Sigmoid colon (tissue), 7 donors: ENCODE results near the gene BZW2. TPM values are rescaled to one million over a fixed set of nuclear protein-coding genes. Genes with fewer than 3 reads are reported as not detected.

ENCODE experiments used
- DNase-seq: peaks from one replicate; pipeline ENCODE4 v3.0.0-alpha.2; 2019
- H3K27ac ChIP-seq, 4 donors: fragments of 200-600 bp; sonication (generic); one replicate each; pipeline ENCODE4 v1.5.1; 2016 to 2019; ENCODE audit warnings: mild to moderate bottlenecking in 1 of 4
- H3K27me3 ChIP-seq, 3 donors: fragments of 200-600 bp; sonication (generic); one replicate each; pipeline ENCODE4 v1.5.1; 2019; ENCODE audit warnings: mild to moderate bottlenecking in 1 of 3
- H3K36me3 ChIP-seq, 4 donors: fragments of 200-600 bp; sonication (generic); one replicate each; pipeline ENCODE4 v1.5.1; 2016 to 2019
- H3K4me1 ChIP-seq, 4 donors: fragments of 200-600 bp; sonication (generic); one replicate each; pipeline ENCODE4 v1.5.1; 2017 to 2019
- H3K4me3 ChIP-seq, 4 donors: fragments of 200-600 bp; sonication (generic); one replicate each; pipeline ENCODE4 v1.5.1; 2017 to 2019; ENCODE audit warnings: mild to moderate bottlenecking in 2 of 4, moderate library complexity in 1 of 4
- H3K9me3 ChIP-seq, 4 donors: fragments of 200-600 bp in 3 of 4; sonication (generic) in 3 of 4; one replicate each; pipeline versions ENCODE4 v1.5.1 to v1.6.1; 2013 to 2019
- EP300 ChIP-seq, 4 donors: sonication (generic); formaldehyde crosslinking; IDR thresholded peaks; one replicate each; pipeline ENCODE4 v1.6.1; 2017; ENCODE audit warnings: antibody characterized with exemption in 4 of 4
- POLR2A ChIP-seq, 2 donors: fragments of 450-650 bp; IDR thresholded peaks; one replicate each; pipeline ENCODE4 v1.6.1; 2016; ENCODE audit warnings: antibody characterized with exemption in 2 of 2, mild to moderate bottlenecking in 2 of 2, moderate library complexity in 2 of 2
- POLR2AphosphoS5 ChIP-seq, 4 donors: sonication (generic); formaldehyde crosslinking; IDR thresholded peaks; one replicate each; pipeline ENCODE4 v1.6.1; 2017; ENCODE audit warnings: antibody characterized with exemption in 4 of 4
- WGBS, 2 donors: extraction: QIAGEN DNeasy Blood & Tissue Kit; methylation state at CpG; one replicate each; pipeline ENCODE4 v1.1.7; 2013; 5-methylcytosine and 5-hydroxymethylcytosine counted together
- intact Hi-C: fragments of 100-400 bp; cut with DNase I; formaldehyde crosslinking; loops from one replicate; pipeline ENCODE4 v1.15.1; 2023
- polyA plus RNA-seq, 3 donors: library from polyadenylated mRNA; stranded (reverse); fragments of 200-250 nt; gene quantifications; one replicate each; pipeline ENCODE4 v1.2.3, GENCODE V29; 2013
- total RNA-seq, 4 donors: library from RNA; depleted of rRNA; stranded (reverse); fragments of >200 nt; gene quantifications; one replicate each; pipeline ENCODE4 v1.1.0, GENCODE V29; 2016
- TF ChIP-seq, protein P1 (sequence below), 4 experiments: fragments of 450-650 bp in 3 of 4; fragments of 200-600 bp in 1 of 4; IDR thresholded peaks; one replicate each; pipeline ENCODE4 v1.5.1; 2016 to 2019; ENCODE audit warnings: antibody characterized with exemption in 4 of 4, mild to moderate bottlenecking in 3 of 4, moderate library complexity in 2 of 4
- donor health status: healthy with polysubstance abuse.
- donor health status: Bipolar disorder and iron deficiency.
- donor health status: healthy.

Gene BZW2
- total and polyA plus RNA-seq, 7 donors, result 49.7 to 70.7 (median 63.8) TPM

DNA sequence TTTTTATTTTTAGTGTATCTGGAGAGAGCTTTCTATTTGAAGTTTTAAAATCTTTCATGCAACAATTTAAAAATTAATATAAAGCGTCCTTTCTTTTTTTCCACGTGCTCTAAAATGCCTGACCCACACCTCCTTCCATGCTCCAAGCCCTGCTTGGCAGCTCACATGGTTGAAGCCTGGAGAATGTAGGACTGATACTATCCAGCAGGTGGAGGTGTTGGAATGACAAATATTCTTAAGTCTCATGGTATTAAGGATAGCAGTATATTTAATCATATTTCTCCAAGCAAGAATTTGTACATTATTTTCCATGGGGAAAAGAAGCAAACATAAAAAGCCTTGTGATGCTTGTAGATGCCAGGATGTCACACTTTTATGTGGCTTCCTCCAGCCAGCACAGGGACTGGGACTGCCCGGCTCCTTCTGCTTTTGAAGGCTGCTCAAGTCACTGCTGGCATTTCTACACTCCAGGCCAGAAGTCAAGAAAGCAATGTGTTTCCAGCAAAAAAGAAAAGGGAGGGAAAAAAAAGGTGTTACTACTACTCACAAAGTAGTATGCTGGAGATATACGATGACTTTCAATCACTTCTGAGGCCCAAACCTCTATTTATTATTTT lies 49.7 kb downstream of the BZW2 start:
- no peak overlapping the region for H3K27ac ChIP-seq
- H3K4me3 ChIP-seq, result no peak overlapping the region
- no peak for DNase-seq
- no peaks in the 10 kb centered on the region for H3K27me3 ChIP-seq
- TF ChIP-seq, protein P1, sequence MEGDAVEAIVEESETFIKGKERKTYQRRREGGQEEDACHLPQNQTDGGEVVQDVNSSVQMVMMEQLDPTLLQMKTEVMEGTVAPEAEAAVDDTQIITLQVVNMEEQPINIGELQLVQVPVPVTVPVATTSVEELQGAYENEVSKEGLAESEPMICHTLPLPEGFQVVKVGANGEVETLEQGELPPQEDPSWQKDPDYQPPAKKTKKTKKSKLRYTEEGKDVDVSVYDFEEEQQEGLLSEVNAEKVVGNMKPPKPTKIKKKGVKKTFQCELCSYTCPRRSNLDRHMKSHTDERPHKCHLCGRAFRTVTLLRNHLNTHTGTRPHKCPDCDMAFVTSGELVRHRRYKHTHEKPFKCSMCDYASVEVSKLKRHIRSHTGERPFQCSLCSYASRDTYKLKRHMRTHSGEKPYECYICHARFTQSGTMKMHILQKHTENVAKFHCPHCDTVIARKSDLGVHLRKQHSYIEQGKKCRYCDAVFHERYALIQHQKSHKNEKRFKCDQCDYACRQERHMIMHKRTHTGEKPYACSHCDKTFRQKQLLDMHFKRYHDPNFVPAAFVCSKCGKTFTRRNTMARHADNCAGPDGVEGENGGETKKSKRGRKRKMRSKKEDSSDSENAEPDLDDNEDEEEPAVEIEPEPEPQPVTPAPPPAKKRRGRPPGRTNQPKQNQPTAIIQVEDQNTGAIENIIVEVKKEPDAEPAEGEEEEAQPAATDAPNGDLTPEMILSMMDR (IDR thresholded peaks at IDR 0.05), result peak in 2 of 4 experiments; percentile 27 to 29
- TF ChIP-seq POLR2A (IDR thresholded peaks at IDR 0.05), result no peak
- H3K9me3 ChIP-seq, result no peaks in the 10 kb centered on the region
- H3K4me1 ChIP-seq, result no peaks in the 10 kb centered on the region
- intact Hi-C loops, result loop anchor here (10.0 kb wide), 1 partner anchor 229 kb away; no protein-coding TSS in a partner anchor
- WGBS, 2 donors, result 71 to 73% methylated on average over 4 of the region's 4 CpGs
- H3K36me3 ChIP-seq, result peaks cover 7 to 83% (median 27%) of the 10 kb centered on the region in 4 donors

DNA sequence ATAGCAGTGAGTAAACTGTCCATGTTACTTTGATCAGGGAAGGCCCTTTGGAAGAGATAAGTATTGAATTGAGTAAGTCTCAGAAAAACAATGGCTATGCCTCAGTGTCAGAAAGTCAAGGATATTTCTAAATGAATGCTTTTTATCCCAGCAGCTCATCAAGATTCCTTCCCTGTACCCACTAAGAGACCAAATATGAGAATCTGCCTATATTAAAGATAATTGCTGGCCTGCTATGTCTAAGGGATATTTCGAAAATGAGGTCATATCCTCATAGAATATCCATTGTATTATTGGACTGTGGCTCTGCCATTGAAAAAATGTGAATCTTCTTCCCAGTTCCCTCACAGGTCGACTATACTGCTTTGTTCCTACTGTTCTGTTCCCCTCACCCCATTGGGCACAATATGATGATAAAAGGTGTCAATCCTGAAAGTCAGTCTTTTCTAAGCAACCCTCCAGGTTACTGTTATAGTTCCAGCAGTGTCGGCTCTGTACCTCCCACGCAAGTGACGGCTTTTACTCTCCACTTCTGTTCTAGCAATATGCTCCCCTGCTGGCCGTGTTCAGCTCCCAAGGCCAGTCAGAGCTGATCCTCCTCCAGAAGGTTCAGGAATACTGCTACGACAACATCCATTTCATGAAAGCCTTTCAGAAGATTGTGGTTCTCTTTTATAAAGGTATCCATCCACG lies 51.7 kb downstream of the BZW2 start:
- Histone ChIP-seq H3K27ac (no peak overlapping the region), H3K9me3 (no peaks in the 10 kb centered on the region), H3K4me3 (no peak overlapping the region), H3K27me3 (no peaks in the 10 kb centered on the region), H3K4me1 (no peaks in the 10 kb centered on the region), H3K36me3 (peaks cover 7 to 71% (median 25%) of the 10 kb centered on the region in 4 donors)
- TF ChIP-seq EP300 (IDR thresholded peaks at IDR 0.05) (no peak), POLR2A (IDR thresholded peaks at IDR 0.05) (no peak), POLR2AphosphoS5 (IDR thresholded peaks at IDR 0.05) (no peak)
- TF ChIP-seq, protein P1 (IDR thresholded peaks at IDR 0.05), result no peak
- DNase-seq, result no peak
- 93 to 94% methylated on average over 8 of the region's 8 CpGs for WGBS, 2 donors
- intact Hi-C loops, result loop anchor here (10.0 kb wide), 1 partner anchor 227 kb away; no protein-coding TSS in a partner anchor

DNA sequence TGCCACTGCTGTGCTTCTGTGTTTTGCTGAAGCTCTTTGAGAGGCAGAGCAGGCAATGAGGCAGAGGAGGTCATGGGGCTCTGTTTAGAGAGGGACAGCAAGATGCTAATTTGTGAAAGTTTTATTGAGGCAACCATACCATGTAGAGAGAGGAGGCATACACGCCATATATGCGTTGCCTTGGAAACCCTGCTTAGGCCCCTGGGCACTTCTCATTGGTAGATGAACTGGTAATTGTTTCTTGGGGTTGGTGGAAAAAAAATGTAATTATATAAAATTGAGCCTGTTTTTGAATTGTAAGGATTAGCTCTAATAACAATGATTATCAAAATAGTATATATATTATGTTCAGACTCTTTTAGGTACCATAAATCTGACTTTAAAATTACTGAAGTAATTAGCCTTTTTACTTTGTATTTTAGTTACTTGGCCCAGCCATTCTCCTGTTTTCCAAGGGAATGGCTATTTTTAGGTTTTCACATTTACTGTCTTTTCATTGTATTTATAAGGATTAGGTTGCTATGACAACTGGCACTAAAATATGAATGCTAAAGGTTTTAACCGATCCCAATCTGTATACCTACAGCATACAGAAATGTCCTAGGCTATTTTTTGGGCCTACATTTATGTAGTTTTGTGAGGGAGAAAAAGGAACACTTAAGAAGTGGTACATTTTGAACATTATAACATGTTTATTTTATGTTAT lies 52.4 kb downstream of the BZW2 start:
- WGBS, 2 donors, result 91 to 92% methylated on average over 3 of the region's 3 CpGs
- H3K9me3 ChIP-seq, result no peaks in the 10 kb centered on the region
- no peak for TF ChIP-seq POLR2A (IDR thresholded peaks at IDR 0.05)
- TF ChIP-seq EP300 (IDR thresholded peaks at IDR 0.05), result no peak
- TF ChIP-seq, protein P1 (IDR thresholded peaks at IDR 0.05), result no peak
- no peak for TF ChIP-seq POLR2AphosphoS5 (IDR thresholded peaks at IDR 0.05)
- H3K27me3 ChIP-seq, result no peaks in the 10 kb centered on the region
- H3K4me1 ChIP-seq, result no peaks in the 10 kb centered on the region
- intact Hi-C loops, result loop anchor here (10.0 kb wide), 1 partner anchor 226 kb away; no protein-coding TSS in a partner anchor
- no peak overlapping the region for H3K4me3 ChIP-seq
- no peak for DNase-seq
- no peak overlapping the region for H3K27ac ChIP-seq
- H3K36me3 ChIP-seq, result peaks cover 7 to 65% (median 25%) of the 10 kb centered on the region in 4 donors

DNA sequence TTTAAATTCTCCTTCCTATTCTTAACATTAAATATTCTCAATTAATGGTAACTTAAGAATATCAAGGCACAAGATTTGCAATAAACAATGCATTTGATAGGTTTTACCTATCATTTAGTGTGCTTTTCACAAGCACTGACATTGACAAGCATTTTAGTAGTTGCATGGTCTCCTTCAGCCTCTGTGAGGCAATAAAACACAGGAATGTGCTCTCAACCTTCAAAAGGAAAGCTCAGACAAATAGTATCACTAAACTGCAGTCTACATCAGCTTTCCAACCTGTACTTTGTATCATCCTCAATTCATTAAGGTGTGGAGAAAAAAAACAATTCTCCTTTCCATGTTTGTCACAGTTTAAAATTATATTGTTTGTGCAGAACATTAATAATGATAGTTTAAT lies 56.5 kb downstream of the BZW2 start:
- Histone ChIP-seq H3K36me3 (peaks cover 0 to 68% (median 13%) of the 10 kb centered on the region in 4 donors), H3K9me3 (no peaks in the 10 kb centered on the region), H3K27ac (no peak overlapping the region), H3K4me1 (no peaks in the 10 kb centered on the region), H3K4me3 (no peak overlapping the region), H3K27me3 (no peaks in the 10 kb centered on the region)
- DNase-seq, result no peak
- TF ChIP-seq, protein P1 (IDR thresholded peaks at IDR 0.05), result no peak
- TF ChIP-seq POLR2A (IDR thresholded peaks at IDR 0.05) (no peak), EP300 (IDR thresholded peaks at IDR 0.05) (no peak), POLR2AphosphoS5 (IDR thresholded peaks at IDR 0.05) (no peak)
- intact Hi-C loops, result no loop called here
